Measurements from ENCODE around the gene FHOD1. TPM values are rescaled to one million over a fixed set of nuclear protein-coding genes. Genes with fewer than 3 reads are reported as not detected.

Gene FHOD1
- total and polyA plus RNA-seq, 9 of the 15 experiments (the other 6 are each of a cell fraction or from before 2014, with no cell fraction given): 18.7 to 126 (median 32.3) TPM

- no peak for TF ChIP-seq IRF9 (tag; IDR thresholded peaks at IDR 0.05)
- TF ChIP-seq BCL6 (CRISPR knock-in tag; IDR thresholded peaks at IDR 0.05): no peak
- peak; percentile 77; the same call in 1 of the 2 replicates for TF ChIP-seq SREBF1 (IDR thresholded peaks at IDR 0.05; ENCODE audit: borderline replicate concordance, low read depth, low read length)
- no peak for TF ChIP-seq ILF3 (IDR thresholded peaks at IDR 0.05; ENCODE audit: borderline replicate concordance)
- no peak for TF ChIP-seq RREB1 (CRISPR knock-in tag; IDR thresholded peaks at IDR 0.05)
- TF ChIP-seq ZNF431 (CRISPR knock-in tag; IDR thresholded peaks at IDR 0.05): no peak
- TF ChIP-seq ATF3 (IDR thresholded peaks at IDR 0.05): no peak
- TF ChIP-seq ATF3 (CRISPR knock-in tag; conservative IDR thresholded peaks at IDR 0.05): 0 out of 2 replicates have a peak, but pooled peaks have one; percentile 3
- TF ChIP-seq ZFP30 (CRISPR knock-in tag; IDR thresholded peaks at IDR 0.05; ENCODE audit: borderline replicate concordance): no peak
- no peak for TF ChIP-seq CHD2 (IDR thresholded peaks at IDR 0.05; ENCODE audit: low read depth, low read length)
- peak; percentile 77 for TF ChIP-seq ASH1L (IDR thresholded peaks at IDR 0.05; ENCODE audit: borderline replicate concordance, low read depth, partially characterized antibody)
- TF ChIP-seq ETV5 (CRISPR knock-in tag; IDR thresholded peaks at IDR 0.05; ENCODE audit: low read depth): no peak; the same call in 1 of the 2 replicates
- TF ChIP-seq NFATC3 (IDR thresholded peaks at IDR 0.05): no peak
- TF ChIP-seq SMAD3 (CRISPR knock-in tag; conservative IDR thresholded peaks at IDR 0.05): 0 out of 2 replicates have a peak, but pooled peaks have one; percentile 44
- TF ChIP-seq ZNF644 (tag; IDR thresholded peaks at IDR 0.05; ENCODE audit: low read depth): no peak
- no peak for TF ChIP-seq TCF3 (CRISPR knock-in tag; IDR thresholded peaks at IDR 0.05)
- no peak for TF ChIP-seq BDP1 (IDR thresholded peaks at IDR 0.05; ENCODE audit: insufficient read depth, insufficient read length)
- TF ChIP-seq CBX8 (IDR thresholded peaks at IDR 0.05; ENCODE audit: borderline replicate concordance, extremely low read depth, low read depth, low read length, poor library complexity, severe bottlenecking): no peak
- no peak for TF ChIP-seq ZNF717 (CRISPR knock-in tag; IDR thresholded peaks at IDR 0.05)
- TF ChIP-seq CREB1 (IDR thresholded peaks at IDR 0.05): peak; percentile 100
- TF ChIP-seq CREB1 (CRISPR knock-in tag; IDR thresholded peaks at IDR 0.05): peak; percentile 100
Observed at GRCh38 chr16:67226804-67227566, 20.3 kb downstream of the FHOD1 start, which contains the start of gene TMEM208 (continued).

Measured in K562 (cell line).